ENCODE measurements around the gene ZNF462. TPM values are rescaled to one million over a fixed set of nuclear protein-coding genes. Genes with fewer than 3 reads are reported as not detected.

ZNF462 gene
- total and polyA plus RNA-seq, 2 of the 4 experiments (the other 2 are of a cell fraction): 6.1 to 18.8 TPM

- Histone ChIP-seq H2BK5ac (ENCODE audit: low read depth, low read length, poor library complexity, severe bottlenecking) (no peak overlapping the region), H3K56ac (ENCODE audit: extremely low read depth, insufficient read depth, low read length) (no peak overlapping the region), H3K79me1 (ENCODE audit: low read depth in 1 of 2, low read length in 2 of 2) (peaks cover 51 to 69% of the 10 kb centered on the region in 2 experiments), H4K5ac (ENCODE audit: low read depth, low read length) (no peak overlapping the region), H3K9me3 (ENCODE audit: control insufficient read depth, insufficient read depth, low read length) (no peaks in the 10 kb centered on the region), H3K23ac (ENCODE audit: low read depth, low read length) (no peak overlapping the region), H2BK20ac (ENCODE audit: low read depth, low read length) (no peak overlapping the region), H2AFZ (replicated peaks; ENCODE audit: low read length, poor library complexity) (no peak overlapping the region), H3K4me2 (ENCODE audit: low read depth, low read length) (no peak overlapping the region), H3K9ac (ENCODE audit: low read depth, low read length) (no peak overlapping the region), H3K27ac (ENCODE audit: insufficient read depth, low read length) (no peak overlapping the region), H3K4ac (ENCODE audit: low read depth, low read length) (no peak overlapping the region), H3K4me1 (ENCODE audit: control insufficient read depth, insufficient read depth, low read length) (peaks cover 21% of the 10 kb centered on the region), H4K20me1 (ENCODE audit: insufficient read depth, low read length) (peaks cover 5% of the 10 kb centered on the region), H3K18ac (ENCODE audit: low read depth, low read length) (no peak overlapping the region), H4K8ac (ENCODE audit: low read depth in 2 of 2, low read length in 2 of 2) (no peak overlapping the region), H3K9me1 (ENCODE audit: insufficient read depth, low read length) (peaks cover 8% of the 10 kb centered on the region), H2BK15ac (ENCODE audit: low read depth, low read length) (no peak overlapping the region), H3K14ac (replicated peaks; ENCODE audit: low read depth, low read length) (no peak overlapping the region), H4K91ac (ENCODE audit: insufficient read depth, low read depth, low read length) (no peak overlapping the region), H3K4me3 (ENCODE audit: insufficient read depth, low read depth, low read length) (no peak overlapping the region), H3K36me3 (ENCODE audit: control insufficient read depth, insufficient read depth, low read length) (no peaks in the 10 kb centered on the region), H2AK9ac (replicated peaks; ENCODE audit: low read depth, low read length, poor library complexity) (no peak overlapping the region), H2AK5ac (ENCODE audit: low read depth, low read length) (no peak overlapping the region), H3K27me3 (ENCODE audit: control insufficient read depth, insufficient read depth, low read length) (no peaks in the 10 kb centered on the region), H2BK120ac (ENCODE audit: low read depth, low read length) (no peak overlapping the region)
- dilution Hi-C loops (cut with HindIII; ENCODE audit: low sequenced_read_pairs, unreplicated experiment) (no loop called here), in situ Hi-C loops (cut with MboI; ENCODE audit: low sequenced_read_pairs) (loop anchor here (25.0 kb wide), 2 partner anchors 412 to 862 kb away; partner anchors contain the start of gene RAD23B), intact Hi-C loops (cut with micrococcal nuclease) (no loop called here)
- POLR2A ChIA-PET (ENCODE audit: unreplicated experiment): no interaction called here
- CTCF ChIA-PET: no interaction called here
- BruUV-seq (replicated peaks): no TSS peak
- WGBS, 2 experiments (ENCODE audit: extremely low coverage in 2 of 2, insufficient read length in 1 of 2): no CpG with 5 or more reads among the region's 3 CpGs
- ATAC-seq (ENCODE audit: low read depth): no peak
- TF ChIP-seq RCOR1 (IDR thresholded peaks at IDR 0.05; ENCODE audit: insufficient replicate concordance, low read length) (no peak), ELK1 (IDR thresholded peaks at IDR 0.05; ENCODE audit: borderline replicate concordance, low read depth, low read length) (no peak), MAZ (IDR thresholded peaks at IDR 0.05; ENCODE audit: borderline replicate concordance, low read depth, low read length) (no peak), USF2 (IDR thresholded peaks at IDR 0.05; ENCODE audit: low read depth, low read length) (no peak), MAFK (IDR thresholded peaks at IDR 0.05; ENCODE audit: low read depth, low read length) (no peak), CEBPB (IDR thresholded peaks at IDR 0.05; ENCODE audit: low read depth, low read length) (no peak), POLR2A (IDR thresholded peaks at IDR 0.05; ENCODE audit: low read depth, low read length) (no peak)
- no peak for DNase-seq
Measured at GRCh38 chr9:106875529-106875928, 12.6 kb downstream of the ZNF462 start.
